GM18870 (cell line): Measurements from ENCODE around the gene TRPC3.

Experiments
- ATAC-seq: cut with Tn5 transposase; IDR thresholded peaks from one replicate; pipeline ENCODE4 v1.9.1; 2021; ENCODE audit warnings: moderate library complexity; ENCODE audit not compliant: unreplicated experiment

TRPC3 gene

DNA sequence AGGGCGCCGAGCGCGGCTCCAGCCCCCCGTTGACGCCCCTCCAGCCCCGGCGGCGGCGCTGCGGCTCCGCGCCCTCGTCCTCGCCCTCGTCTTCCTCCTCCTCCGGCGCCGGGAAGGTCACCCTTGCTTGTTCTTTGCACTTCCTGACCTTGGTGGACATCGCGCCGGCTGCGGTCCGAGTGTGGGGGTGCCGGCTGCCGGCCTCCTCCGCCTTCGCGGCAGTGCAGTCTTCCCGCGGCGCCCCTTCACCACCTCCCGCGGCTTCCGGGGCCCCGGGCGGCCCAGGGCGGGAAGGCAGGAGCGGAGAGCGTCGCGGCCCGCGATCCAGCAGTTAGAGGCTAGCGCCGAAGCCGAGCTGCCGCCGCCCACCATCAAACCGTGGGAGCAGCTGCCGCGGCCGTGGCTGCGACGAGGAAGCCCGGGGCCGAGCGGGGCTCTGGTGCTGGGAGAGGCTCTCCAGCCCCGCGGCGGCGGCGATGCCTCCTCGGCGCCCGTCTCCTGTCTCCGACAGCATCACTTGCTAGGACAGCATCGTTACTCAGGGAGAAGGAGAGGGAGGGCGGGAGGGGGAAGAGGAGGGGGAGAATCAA lies at the start of gene TRPC3:
Gene TRPC3 (minus strand): TSS at position 540 of the 590 bp plus-strand sequence. CDS start 380 bp downstream, at position 160.
- ATAC-seq: no peak

- no peak for ATAC-seq
Measured at GRCh38 chr4:122000849-122001248, 49.0 kb upstream of the TRPC3 start.

DNA sequence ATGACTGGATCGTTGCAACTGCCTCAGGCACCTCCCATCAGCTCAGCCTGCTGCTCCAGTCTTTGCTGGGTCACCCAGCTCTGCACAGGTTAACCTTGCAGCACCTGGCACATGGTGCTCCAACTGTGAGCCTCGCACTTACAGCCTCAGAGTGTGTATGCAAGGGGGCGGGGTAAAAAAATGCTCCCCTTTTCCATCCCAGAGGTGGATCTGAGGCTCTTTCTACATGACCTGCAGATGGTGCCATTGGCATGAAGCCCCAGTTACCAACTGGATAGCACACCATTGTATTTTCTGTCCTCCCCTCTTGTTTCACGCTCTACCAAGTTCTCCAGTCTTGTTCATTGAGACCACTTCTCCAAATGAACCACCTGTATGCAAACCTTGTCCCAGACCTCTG lies 46.2 kb upstream of the TRPC3 start:
- ATAC-seq: no peak

GRCh38 chr4:121995790-121996537 lies 44.1 kb upstream of the TRPC3 start:
- no peak for ATAC-seq

DNA sequence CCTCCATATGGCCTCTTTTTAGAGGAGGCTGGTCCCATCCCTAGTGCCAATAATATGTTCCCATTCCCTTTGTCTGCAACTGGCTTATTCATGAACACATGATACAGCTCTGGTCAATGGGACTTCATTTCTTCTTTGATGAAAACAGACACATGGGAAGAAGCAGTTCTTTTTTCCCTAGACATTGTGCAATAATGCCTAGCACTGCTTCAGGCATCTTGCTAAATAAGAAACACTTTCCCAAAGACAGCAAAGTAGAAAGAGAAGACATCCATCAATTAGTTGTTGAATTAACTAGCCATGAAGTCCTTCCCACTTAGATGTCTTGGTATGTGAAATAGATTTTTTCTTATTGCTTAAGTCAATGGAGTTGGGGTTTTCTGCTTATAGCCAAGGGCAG lies 40.1 kb upstream of the TRPC3 start:
- ATAC-seq: no peak

- ATAC-seq: no peak
Measured at GRCh38 chr4:121990489-121990888, 38.6 kb upstream of the TRPC3 start.

GRCh38 chr4:121989715-121990114 lies 37.9 kb upstream of the TRPC3 start:
- ATAC-seq: no peak

DNA sequence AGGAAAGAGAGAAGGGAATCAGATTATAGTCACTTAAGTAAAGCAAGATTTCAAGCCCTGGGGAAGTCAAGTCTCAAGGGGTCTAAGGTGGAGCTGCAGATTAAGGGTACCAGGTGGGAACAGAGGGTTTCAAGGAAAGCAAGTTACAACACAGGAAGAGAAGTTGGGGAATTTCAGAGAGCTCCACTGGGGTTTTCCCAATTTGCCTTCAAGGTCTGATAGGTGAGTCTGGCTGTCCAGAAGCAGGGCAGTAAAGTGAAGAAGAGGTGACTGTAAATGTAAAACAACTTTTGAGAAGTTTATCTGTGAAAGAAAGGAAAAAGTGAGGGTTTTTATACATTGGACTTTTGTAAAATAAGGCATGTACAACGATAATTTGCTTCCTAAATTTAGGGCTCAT lies 37.1 kb upstream of the TRPC3 start:
- no peak for ATAC-seq

DNA sequence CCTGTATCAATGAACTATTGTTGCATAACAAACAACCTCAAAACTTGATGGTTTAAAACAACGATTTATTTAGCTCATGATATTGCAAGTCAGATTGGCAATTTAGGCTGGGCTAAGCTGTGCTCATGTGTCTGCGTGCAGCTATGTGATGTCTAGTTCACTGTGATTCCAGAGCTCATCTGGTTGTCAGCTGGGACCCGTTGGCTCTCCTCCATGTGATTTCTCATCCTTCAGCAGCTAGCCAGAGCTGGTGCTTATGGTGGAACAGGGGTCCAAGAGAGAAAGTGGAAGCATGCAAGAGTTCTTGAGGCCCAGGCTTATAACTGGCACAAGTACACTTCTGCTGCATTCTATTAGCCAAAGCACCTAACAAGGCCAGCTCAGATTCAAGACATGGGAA lies 28.8 kb upstream of the TRPC3 start:
- no peak for ATAC-seq

DNA sequence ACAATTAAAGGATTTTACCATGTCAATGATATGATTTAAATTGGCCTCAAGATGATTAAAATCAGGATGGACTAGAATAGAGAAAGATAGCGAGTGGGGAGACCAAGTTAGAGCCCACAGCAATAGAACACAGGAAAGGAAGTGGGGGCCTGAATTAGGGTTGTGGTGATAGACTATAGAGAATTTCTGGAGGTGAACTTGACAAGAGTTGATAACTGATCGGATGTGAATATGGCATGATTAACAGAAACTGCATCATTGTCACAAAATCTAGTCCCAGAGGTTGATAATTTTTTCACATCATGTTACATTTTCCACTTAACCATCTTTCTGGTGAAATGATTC lies 26.3 kb upstream of the TRPC3 start:
- ATAC-seq: peak; percentile 49

DNA sequence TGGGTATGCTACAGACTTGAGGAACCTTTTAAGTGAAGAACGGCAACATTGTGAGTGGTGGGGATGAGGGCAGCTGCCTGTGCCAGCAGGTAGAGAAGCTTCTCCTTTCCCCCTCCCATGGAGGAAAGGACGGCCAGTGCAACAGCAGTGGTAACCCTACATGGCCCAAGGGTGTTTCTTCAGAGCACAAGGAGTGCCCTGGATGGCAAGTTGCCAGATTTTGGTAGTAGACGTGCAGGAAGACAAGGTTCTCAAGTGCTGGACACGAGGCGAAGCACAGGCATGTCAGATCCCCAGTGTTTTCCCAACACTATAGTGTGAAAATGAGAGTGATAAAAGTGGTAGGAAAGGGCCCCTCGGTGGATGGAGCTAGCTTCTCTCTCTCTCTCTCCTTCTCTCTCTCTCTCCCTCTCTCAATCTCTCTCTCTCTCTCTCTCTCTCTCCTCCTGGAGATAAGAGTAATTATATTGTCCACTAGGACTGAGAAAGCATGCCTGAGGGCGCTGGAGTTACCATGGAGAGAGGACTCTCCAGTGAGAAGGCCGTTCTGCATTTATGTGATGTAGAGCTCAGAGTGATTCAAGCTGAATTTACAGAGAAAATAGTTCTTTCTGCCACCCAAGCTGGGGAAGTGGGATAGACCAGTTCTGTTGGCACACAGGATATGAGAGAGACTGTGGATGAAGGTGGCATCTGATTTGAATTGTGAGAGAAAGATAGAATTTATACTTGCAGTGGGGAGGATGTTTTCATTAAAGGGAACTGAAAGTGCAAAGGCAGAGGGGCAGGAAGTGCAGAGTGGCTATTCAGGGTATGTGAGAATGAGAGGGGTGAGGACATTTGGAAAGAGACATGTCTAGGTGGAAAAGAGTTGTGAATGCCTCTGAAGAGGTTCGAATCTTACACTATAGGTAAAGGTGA lies 25.7 kb upstream of the TRPC3 start:
- peak; percentile 99 for ATAC-seq

- ATAC-seq: no peak
Measured at GRCh38 chr4:121975784-121976183, 23.9 kb upstream of the TRPC3 start.

DNA sequence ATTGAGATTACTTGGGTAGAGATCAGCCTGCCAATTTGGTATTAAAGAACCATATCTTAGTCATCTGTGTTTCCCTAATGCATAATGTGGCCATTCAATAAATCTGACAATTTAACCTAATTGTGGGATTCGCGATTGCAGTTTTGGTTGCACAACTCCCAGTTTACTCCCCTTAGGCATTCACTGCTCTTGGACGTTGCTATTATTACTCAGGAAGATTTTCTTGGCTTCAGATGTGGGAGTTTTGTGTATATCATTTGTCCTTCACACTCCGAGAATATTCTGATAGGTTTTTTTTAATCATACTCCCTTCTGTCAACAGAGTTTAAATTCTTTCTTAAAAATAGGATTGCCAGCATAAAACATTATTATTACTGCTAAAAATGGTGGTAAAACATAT lies 22.0 kb upstream of the TRPC3 start:
- ATAC-seq: no peak

DNA sequence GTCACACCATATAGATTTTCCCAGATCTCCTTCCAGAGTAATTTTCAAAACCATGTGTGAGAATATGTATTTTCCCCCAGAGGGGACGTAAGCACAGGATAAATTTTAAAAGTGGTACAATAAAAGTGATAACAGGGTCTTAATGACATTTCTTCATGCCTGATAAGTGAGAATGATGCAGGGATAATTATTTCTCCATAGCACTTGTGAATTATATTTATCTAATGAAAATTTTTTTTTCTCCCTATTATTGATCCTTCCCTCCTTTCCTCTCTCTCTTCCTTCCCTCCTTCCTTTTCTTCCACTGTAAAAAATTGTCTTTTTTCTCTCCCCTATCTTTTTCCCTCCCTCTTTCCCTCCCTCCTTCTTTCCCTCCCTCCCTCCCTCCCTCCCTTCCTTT lies 17.0 kb upstream of the TRPC3 start:
- ATAC-seq: no peak

DNA sequence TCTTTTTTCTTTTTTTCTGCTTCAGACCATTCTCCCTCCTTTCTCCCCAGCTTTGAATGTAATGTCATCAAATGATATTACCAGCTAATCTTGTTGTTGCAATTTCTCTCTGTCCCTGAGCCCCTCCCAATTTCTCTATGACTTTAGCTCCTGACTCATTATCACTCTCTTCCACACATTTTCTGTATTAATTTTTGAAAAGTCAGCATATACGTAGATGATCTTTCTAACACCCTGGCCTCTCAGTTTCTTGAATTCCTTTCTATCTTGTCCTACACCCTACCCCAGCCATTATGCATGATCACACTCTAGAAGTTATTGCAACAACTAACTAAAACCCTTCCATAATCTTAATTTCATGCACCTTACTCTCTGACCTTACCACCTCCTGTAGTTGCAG lies 13.1 kb upstream of the TRPC3 start:
- ATAC-seq: no peak

GRCh38 chr4:121960818-121961217 lies 9.0 kb upstream of the TRPC3 start:
- ATAC-seq: no peak

GRCh38 chr4:121958777-121959176 lies 6.9 kb upstream of the TRPC3 start:
- no peak for ATAC-seq

DNA sequence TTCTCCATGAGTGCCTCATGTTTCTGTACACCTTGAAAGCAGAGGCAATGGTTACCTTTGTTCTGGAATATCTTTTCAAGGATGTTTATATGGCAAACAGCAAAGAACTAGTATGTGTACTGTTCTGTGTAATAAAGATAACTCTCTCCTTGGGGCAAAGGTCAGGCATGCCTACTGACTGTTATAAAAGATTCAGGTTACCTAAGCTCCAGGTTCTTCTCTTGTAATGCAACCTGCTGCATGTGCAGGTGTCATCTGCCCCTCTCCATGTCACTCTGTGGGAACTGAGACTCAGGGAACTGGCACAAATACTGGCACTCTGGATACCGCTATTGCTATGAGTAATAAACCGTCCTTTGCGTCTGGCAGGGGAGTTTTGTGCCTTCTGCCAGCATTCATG lies 5.4 kb upstream of the TRPC3 start:
- ATAC-seq: no peak

GRCh38 chr4:121953860-121954259 lies 2.0 kb upstream of the TRPC3 start:
- ATAC-seq: no peak

- no peak for ATAC-seq
Measured at GRCh38 chr4:121952290-121952689, 430 bp upstream of the TRPC3 start.

DNA sequence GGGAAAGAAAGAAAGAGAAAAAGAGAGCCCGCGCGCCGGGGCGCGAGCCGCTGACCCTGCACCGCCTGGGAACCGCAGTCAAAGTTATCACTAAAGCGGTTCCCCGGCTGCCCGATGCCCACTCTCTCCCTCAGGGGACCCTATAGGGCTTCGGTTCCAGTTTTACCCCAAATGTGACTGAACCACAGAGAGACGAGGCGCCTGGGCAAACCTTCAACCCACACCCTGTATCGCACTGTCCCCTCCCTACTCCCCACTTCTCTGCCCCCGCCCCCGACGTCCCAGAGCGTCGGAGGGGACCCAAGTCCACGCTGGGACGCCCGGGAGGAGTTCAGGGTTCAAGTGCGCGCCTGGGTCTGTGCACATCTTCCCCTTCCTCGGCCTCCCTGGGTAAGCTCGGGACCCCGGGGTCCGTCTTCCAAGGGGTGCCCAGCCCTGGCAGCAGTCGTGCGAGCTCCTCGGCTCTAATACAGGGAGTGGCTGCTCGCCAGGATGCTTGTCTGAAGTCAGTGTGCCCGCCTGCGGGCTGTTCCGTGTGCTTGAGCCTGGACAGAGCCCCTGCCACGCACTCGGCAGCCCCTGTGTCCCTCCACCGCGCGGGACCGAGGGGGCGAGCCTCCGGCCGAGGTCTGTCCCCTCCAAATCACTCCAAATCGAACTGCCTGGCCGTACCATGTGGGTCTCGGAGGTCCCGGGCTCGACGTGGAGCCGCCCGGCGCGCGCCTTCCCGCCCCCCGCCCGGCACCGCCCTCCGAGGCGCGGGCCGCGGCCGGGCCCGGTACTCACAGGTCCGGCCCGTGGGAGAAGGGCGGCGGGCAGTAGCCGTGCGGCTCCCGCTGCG lies 960 bp downstream of the TRPC3 start:
- peak; percentile 7 for ATAC-seq
